SJSA1 (cell line): ENCODE measurements around the gene UCMA. TPM values are rescaled to one million over a fixed set of nuclear protein-coding genes. Genes with fewer than 3 reads are reported as not detected.

Experiments
- DNase-seq, 2 experiments: peaks; one replicate each; pipeline ENCODE4 v3.0.0-alpha.2; 2015 to 2020; ENCODE audit warnings: low spot score in 2 of 2, low read depth in 1 of 2
- H3K27ac ChIP-seq: fragments of 250-450 bp; sonication (Bioruptor Pico); 2 replicates; pipeline ENCODE4 v1.5.1; 2020; ENCODE audit warnings: mild to moderate bottlenecking, moderate library complexity
- H3K27me3 ChIP-seq: fragments of 250-450 bp; sonication (Bioruptor Pico); replicated peaks from 2 replicates; pipeline ENCODE4 v1.5.1; 2020; ENCODE audit warnings: mild to moderate bottlenecking, moderate library complexity
- H3K36me3 ChIP-seq: fragments of 250-450 bp; sonication (Bioruptor Pico); 2 replicates; pipeline ENCODE4 v1.5.1; 2020; ENCODE audit warnings: mild to moderate bottlenecking
- H3K4me1 ChIP-seq: fragments of 250-450 bp; sonication (Bioruptor Pico); replicated peaks from 2 replicates; pipeline ENCODE4 v1.6.1; 2021; ENCODE audit warnings: mild to moderate bottlenecking
- H3K4me3 ChIP-seq: fragments of 250-450 bp; sonication (Bioruptor Pico); 2 replicates; pipeline ENCODE4 v1.5.1; 2020; ENCODE audit warnings: mild to moderate bottlenecking
- H3K9me3 ChIP-seq: fragments of 250-450 bp; sonication (Bioruptor Pico); replicated peaks from 2 replicates; pipeline ENCODE4 v1.5.1; 2020; ENCODE audit warnings: mild to moderate bottlenecking
- total RNA-seq: library from RNA; depleted of rRNA; stranded (reverse); fragments of >200 nt; shearing (Covaris generic); gene quantifications from 2 replicates; pipeline ENCODE4 v1.2.3, GENCODE V29; 2014; rRNA removed

The UCMA gene
- total RNA-seq, 1 experiment from 2014 or later: not detected

- H3K9me3 ChIP-seq: no peaks in the 10 kb centered on the region
- H3K4me1 ChIP-seq: no peaks in the 10 kb centered on the region
- no peak overlapping the region for H3K27ac ChIP-seq
- peaks cover 79% of the 10 kb centered on the region for H3K36me3 ChIP-seq
- no peak for DNase-seq
- H3K27me3 ChIP-seq: no peaks in the 10 kb centered on the region
- no peak overlapping the region for H3K4me3 ChIP-seq
Measured at GRCh38 chr10:13189961-13190360, 44.2 kb downstream of the UCMA start.

- no peak overlapping the region for H3K4me3 ChIP-seq
- no peak overlapping the region for H3K27ac ChIP-seq
- no peak for DNase-seq
- H3K9me3 ChIP-seq: no peaks in the 10 kb centered on the region
- no peaks in the 10 kb centered on the region for H3K27me3 ChIP-seq
- H3K4me1 ChIP-seq: no peaks in the 10 kb centered on the region
- H3K36me3 ChIP-seq: peaks cover 81% of the 10 kb centered on the region
Measured at GRCh38 chr10:13188593-13188992, 45.6 kb downstream of the UCMA start.

- DNase-seq: no peak
- H3K36me3 ChIP-seq: peaks cover 84% of the 10 kb centered on the region
- no peaks in the 10 kb centered on the region for H3K27me3 ChIP-seq
- no peaks in the 10 kb centered on the region for H3K9me3 ChIP-seq
- no peak overlapping the region for H3K4me3 ChIP-seq
- H3K4me1 ChIP-seq: no peaks in the 10 kb centered on the region
- H3K27ac ChIP-seq: no peak overlapping the region
Measured at GRCh38 chr10:13187135-13187534, 47.0 kb downstream of the UCMA start.

- Histone ChIP-seq H3K27ac (no peak overlapping the region), H3K27me3 (no peaks in the 10 kb centered on the region), H3K9me3 (no peaks in the 10 kb centered on the region), H3K4me3 (no peak overlapping the region), H3K4me1 (no peaks in the 10 kb centered on the region), H3K36me3 (peaks cover 89% of the 10 kb centered on the region)
- DNase-seq: no peak
Measured at GRCh38 chr10:13184730-13185514, 49.3 kb downstream of the UCMA start.

- no peaks in the 10 kb centered on the region for H3K9me3 ChIP-seq
- H3K36me3 ChIP-seq: peaks cover 93% of the 10 kb centered on the region
- H3K27me3 ChIP-seq: no peaks in the 10 kb centered on the region
- no peak overlapping the region for H3K4me3 ChIP-seq
- no peak for DNase-seq
- no peak overlapping the region for H3K27ac ChIP-seq
- H3K4me1 ChIP-seq: no peaks in the 10 kb centered on the region
Measured at GRCh38 chr10:13184276-13184675, 49.9 kb downstream of the UCMA start.

- H3K9me3 ChIP-seq: no peaks in the 10 kb centered on the region
- DNase-seq: no peak
Measured at GRCh38 chr10:13183625-13184024, 50.5 kb downstream of the UCMA start.

GRCh38 chr10:13182424-13182823 lies 51.8 kb downstream of the UCMA start:
- Histone ChIP-seq H3K36me3 (peaks cover 93% of the 10 kb centered on the region), H3K4me1 (no peaks in the 10 kb centered on the region), H3K27ac (no peak overlapping the region), H3K27me3 (no peaks in the 10 kb centered on the region), H3K4me3 (no peak overlapping the region), H3K9me3 (no peaks in the 10 kb centered on the region)
- DNase-seq: no peak

More at GRCh38 chr10:13183625-13184024, 50.5 kb downstream of the UCMA start:
- Histone ChIP-seq H3K36me3 (peaks cover 93% of the 10 kb centered on the region), H3K4me3 (no peak overlapping the region), H3K27ac (no peak overlapping the region), H3K27me3 (no peaks in the 10 kb centered on the region), H3K4me1 (no peaks in the 10 kb centered on the region)

- no peaks in the 10 kb centered on the region for H3K27me3 ChIP-seq
- no peaks in the 10 kb centered on the region for H3K9me3 ChIP-seq
- no peak overlapping the region for H3K27ac ChIP-seq
- no peak overlapping the region for H3K4me3 ChIP-seq
- DNase-seq: no peak
- H3K4me1 ChIP-seq: no peaks in the 10 kb centered on the region
- H3K36me3 ChIP-seq: peaks cover 87% of the 10 kb centered on the region
Measured at GRCh38 chr10:13180788-13181187, 53.4 kb downstream of the UCMA start.

GRCh38 chr10:13173616-13174015 lies 60.6 kb downstream of the UCMA start:
- H3K9me3 ChIP-seq: no peaks in the 10 kb centered on the region
- DNase-seq: no peak
- H3K36me3 ChIP-seq: peaks cover 75% of the 10 kb centered on the region
- H3K27ac ChIP-seq: no peak overlapping the region
- H3K4me1 ChIP-seq: no peaks in the 10 kb centered on the region
- no peak overlapping the region for H3K4me3 ChIP-seq
- no peaks in the 10 kb centered on the region for H3K27me3 ChIP-seq

Other genes with a start within 250 kb of the UCMA start
- gene CCDC3, start 232.7 kb downstream of the UCMA start, total RNA-seq: 12.4 and 21.3 TPM in 2 replicates
- gene OPTN, start 134.2 kb downstream of the UCMA start, total RNA-seq: 39.7 and 52.0 TPM in 2 replicates
- gene MCM10, start 72.8 kb downstream of the UCMA start, total RNA-seq: 37.5 and 39.3 TPM in 2 replicates
- 9.9 and 11.1 TPM in 2 replicates for gene PHYH, start 65.7 kb upstream of the UCMA start, total RNA-seq
- gene SEPHS1, start 113.9 kb upstream of the UCMA start, total RNA-seq: 34.5 and 77.1 TPM in 2 replicates